ENCODE data around the gene INHA.

Gene INHA

GRCh38 chr2:219570194-219570923, 1.8 kb upstream of the INHA start:
- peak in 4 of 10 donors; percentile 16 to 88 (median 57) for DNase-seq

GRCh38 chr2:219570924-219571310, 1.2 kb upstream of the INHA start:
- intact Hi-C loops (cut with DNase I) = no loop called here

More at GRCh38 chr2:219570194-219570923, 1.8 kb upstream of the INHA start:
- intact Hi-C loops (cut with DNase I) = no loop called here

GRCh38 chr2:219571311-219572236, 536 bp upstream of the INHA start, which contains the start of gene OBSL1:
Gene OBSL1, minus strand, starts transcription at chr2:219571539. Its CDS starts 307 bp downstream, at chr2:219571232.
- intact Hi-C loops (cut with DNase I) = no loop called here
- DNase-seq = peak; percentile 20 to 94 (median 68)

More at GRCh38 chr2:219570924-219571310, 1.2 kb upstream of the INHA start:
- DNase-seq = peak in 3 of 10 donors; percentile 11 to 81 (median 65)

DNA sequence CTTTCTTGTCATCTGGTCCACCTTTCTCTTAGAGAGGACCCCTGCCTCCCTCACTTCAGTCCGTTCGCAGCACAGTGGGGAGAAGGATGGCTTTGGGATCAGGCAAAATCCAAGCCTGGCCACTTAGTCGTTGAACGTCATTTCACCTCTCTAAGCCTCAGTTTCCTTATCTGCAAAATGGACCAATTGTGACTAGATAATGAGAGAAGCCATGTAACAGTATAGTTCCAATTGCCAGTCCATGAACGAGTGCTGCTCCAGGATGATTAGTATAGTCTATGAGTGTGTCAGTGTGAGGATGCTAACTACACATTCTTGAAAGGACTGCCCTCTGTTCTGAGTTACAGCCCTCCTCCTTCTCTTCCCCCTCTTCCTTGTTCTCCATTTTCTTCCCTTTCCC, 1.1 kb downstream of the INHA start:
- intact Hi-C loops (cut with DNase I) = no loop called here
- DNase-seq = peak in 3 of 10 donors; percentile 0 to 26 (median 12)

- DNase-seq = peak in 4 of 10 donors; percentile 9 to 77 (median 60)
- intact Hi-C loops (cut with DNase I) = no loop called here
Observed at GRCh38 chr2:219574484-219575311, 2.6 kb downstream of the INHA start.

DNA sequence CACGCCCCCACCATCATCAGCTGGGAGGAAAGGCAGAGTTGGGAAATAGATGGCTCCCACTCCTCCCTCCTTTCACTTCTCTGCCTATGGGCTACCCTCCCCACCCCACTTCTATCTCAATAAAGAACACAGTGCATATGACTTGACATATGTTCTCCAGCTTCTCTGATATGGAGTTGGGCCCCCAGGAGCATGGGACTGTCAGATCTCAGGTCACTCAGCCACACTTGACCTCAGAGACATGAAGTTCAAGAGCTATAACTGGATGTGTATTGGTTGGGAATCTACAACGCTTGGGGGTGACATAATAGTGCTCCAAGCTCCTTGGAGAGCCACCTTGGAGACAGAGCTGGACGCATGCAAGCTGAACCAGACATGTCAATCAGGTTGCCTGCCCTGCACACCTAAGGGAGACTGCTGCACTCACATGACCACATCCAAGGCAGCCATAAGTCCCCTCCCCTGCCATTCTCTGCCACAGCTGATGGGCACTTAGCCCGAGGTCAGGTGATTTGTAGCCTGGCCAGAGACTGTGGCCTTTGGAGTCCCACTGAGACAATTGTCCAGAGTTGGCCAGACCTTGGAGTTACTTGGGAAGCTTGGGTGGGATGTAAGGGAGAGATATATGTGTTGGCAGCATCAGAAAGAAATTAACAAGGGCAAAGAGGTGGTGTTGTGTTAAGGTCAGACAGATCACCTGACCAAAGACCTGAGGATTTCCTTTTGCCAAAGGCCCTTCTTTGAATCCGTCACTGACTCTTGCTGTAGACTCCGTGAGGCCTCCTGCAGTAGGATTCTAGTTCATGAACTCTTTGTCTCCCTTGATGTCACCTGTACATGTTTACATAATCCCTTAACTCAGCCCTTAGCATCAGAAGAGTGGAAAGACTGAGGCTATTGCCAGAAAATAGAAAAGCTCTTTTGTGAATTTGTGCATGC, 3.7 kb downstream of the INHA start:
- peak in 4 of 10 donors; percentile 5 to 34 (median 28) for DNase-seq
- intact Hi-C loops (cut with DNase I) = no loop called here

DNA sequence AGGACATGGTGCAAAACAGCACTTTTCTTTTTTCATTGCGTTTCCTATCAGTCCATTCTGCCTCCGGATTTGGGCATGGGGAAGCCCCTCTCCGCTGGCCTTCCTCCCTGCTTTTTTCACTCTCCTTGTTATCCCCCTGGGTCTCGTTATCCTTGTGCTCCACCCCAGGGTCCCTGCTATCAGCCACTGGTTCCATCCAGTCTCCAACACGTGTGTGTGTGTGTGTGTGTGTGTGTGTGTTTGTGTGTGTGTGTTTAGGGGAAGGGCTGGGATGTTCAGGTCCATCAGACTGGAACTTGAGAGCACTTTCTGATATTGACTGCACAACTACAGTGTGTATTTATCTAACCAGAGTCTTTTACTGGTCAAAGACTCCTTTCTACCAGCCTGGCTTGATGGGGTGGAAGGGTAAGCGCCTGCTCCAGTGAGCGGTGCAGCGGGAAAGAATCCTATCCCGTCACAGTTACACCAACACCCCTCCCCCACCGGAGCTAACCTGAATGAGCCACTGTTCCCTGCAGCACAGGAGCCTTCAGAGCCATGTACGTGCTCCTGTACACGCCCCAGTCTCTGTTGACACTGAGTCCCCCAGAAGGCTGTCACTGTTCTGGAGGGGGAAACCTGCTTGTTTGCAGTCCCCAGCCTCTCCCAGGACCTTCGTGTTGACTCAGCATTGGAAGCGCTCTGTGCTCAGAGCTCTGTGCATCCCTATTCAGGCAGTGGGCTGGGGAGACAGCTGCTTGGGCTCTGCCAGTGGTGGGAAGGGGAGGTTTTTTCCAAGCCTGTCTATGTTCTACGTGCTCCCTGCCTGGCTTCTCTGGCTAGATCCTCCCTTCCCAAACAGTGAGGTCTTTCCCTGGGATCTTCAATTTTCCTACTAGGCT, 4.6 kb downstream of the INHA start:
- intact Hi-C loops (cut with DNase I) = no loop called here

GRCh38 chr2:219578811-219579613, 6.9 kb downstream of the INHA start:
- intact Hi-C loops (cut with DNase I) = no loop called here
- peak in 1 of 10 donors; percentile 3 for DNase-seq

More for the DNA sequence above, 4.6 kb downstream of the INHA start:
- peak in 4 of 10 donors; percentile 14 to 69 (median 66) for DNase-seq

GRCh38 chr2:219581346-219581745, 9.2 kb downstream of the INHA start:
- intact Hi-C loops (cut with DNase I) = no loop called here
- peak in 2 of 10 donors; percentile 1 to 13 for DNase-seq

DNA sequence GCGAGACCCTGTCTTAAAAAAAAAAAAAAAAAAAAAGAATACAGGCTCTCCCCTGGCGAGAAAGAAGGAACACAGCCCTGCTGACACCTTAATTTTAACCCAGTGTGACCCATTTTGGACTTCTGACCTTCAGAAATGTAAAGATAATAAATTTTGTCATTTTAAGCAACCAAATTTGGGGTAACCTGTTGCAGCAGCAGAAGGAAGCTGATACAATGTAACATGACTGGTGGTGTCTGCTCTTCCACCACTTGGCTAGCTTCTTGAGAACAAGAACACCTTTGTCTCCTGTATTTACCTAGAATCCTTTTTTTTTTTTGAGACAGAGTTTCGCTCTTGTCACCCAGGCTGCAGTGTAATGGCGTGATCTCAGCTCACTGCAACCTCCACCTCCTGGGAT, 19.0 kb downstream of the INHA start:
- intact Hi-C loops (cut with DNase I) = no loop called here
- no peak for DNase-seq

DNA sequence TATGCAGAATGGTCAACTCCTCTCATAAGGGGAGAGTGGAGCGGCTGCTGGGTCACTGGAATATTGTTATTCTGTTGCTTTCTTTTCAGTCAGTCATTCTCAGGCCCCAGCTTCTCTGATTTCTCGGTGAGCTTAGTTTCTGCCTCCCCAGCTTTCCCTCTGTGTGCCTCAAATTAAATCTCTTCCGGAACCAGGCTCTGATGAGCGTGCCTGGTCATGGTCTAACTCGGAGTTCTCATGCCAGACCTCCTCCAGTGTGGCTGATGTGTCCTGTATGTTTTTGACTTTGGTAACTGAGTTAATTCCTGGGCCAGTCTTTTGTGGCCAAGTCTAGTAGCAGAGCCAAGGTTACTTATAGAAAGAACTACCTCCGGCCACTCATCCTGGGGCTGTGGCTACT, 20.6 kb downstream of the INHA start:
- peak in 3 of 10 donors; percentile 0 to 27 (median 8) for DNase-seq
- intact Hi-C loops (cut with DNase I) = no loop called here

DNA sequence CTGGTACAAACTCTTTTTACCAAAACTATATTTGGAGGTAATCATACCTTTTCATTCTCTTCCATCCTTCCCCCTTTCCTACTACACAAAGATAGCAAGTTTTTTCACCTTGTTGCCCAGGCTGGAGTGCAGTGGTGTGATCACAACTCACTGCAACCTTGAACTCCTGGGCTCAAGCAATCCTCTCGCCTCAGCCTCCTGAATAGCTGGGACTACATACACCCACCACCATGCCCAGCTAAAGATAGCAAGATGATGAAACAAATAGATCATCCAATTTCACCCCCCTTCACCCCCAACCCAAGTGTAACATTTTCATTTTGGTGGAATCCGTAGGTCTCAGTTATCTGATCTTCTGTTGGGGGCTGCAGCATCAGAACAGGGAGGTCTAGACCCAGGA, 21.0 kb downstream of the INHA start:
- DNase-seq = peak in 2 of 10 donors; percentile 0 to 1
- intact Hi-C loops (cut with DNase I) = no loop called here

- no peak for DNase-seq
- intact Hi-C loops (cut with DNase I) = loop anchor here (5.0 kb wide), 1 partner anchor 47 kb away; no protein-coding TSS in a partner anchor
Observed at GRCh38 chr2:219595256-219595655, 23.1 kb downstream of the INHA start.

- peak in 1 of 10 donors; percentile 19 for DNase-seq
Observed at GRCh38 chr2:219596954-219597551, 24.9 kb downstream of the INHA start.

DNA sequence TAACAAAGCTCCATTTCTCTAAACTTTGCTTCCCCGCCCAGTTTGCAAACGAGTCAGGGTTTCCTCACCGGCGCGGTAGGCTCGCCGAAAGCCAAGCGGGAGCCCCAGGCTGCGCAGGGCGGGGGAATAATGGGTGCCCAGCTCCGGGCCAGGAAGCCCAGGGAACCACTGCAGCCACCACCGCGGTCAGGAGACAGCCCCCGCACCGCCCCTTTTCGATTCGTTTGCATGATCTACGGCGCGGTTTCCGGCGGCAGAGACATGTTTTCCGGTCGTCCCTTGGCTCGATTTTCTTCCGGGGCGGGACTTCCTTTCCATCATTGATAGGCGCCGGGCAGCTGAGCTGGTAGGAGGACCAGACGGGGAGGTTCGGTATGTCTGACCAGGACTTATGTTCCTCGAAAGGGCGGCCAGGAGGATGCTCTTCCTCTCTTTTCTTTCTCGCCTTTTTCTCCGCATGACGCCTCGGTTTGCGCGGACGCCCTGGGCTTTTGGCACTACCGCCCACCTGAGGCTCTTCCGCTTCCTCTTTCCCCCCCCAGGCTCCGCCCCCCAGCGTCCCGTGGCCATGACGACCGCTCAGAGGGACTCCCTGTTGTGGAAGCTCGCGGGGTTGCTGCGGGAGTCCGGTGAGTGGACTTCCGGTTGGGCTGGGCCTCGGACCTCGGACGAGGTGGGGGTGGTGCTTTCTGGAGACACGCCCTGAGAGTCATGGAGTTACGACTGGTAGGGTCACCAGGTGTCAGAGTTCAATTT, 25.6 kb downstream of the INHA start, which contains the start of gene STK11IP:
Gene STK11IP, plus strand, starts transcription at position 306 of the 756 bp plus-strand sequence. Its CDS starts 263 bp downstream, at position 569.
- intact Hi-C loops (cut with DNase I) = loop anchor here (2.0 to 5.0 kb wide), 2 partner anchors 45 to 53 kb away; partner anchors contain the start of gene TMEM198
- peak; percentile 93 to 99 (median 95) for DNase-seq

More at GRCh38 chr2:219596954-219597551, 24.9 kb downstream of the INHA start:
- intact Hi-C loops (cut with DNase I) = loop anchor here (2.0 to 5.0 kb wide), 2 partner anchors 45 to 52 kb away; partner anchors contain the start of gene TMEM198
